Large intestine (tissue), 3 donors: Measurements from ENCODE around the gene MYOCD. TPM values are rescaled to one million over a fixed set of nuclear protein-coding genes. Genes with fewer than 3 reads are reported as not detected.

Experiments
- DNase-seq, 2 donors: peaks; one replicate each; pipeline versions ENCODE4 v3.0.0 to v3.0.0-alpha.2; 2013
- H3K27ac ChIP-seq: one replicate; pipeline ENCODE4 v1.5.1; 2013; ENCODE audit warnings: low read length
- H3K27me3 ChIP-seq: 2 replicates; pipeline ENCODE4 v1.6.1; 2013; ENCODE audit warnings: low read length; ENCODE audit not compliant: control insufficient read depth, insufficient read depth
- H3K36me3 ChIP-seq: 2 replicates; pipeline ENCODE4 v1.6.1; 2013; ENCODE audit warnings: low read length; ENCODE audit not compliant: control insufficient read depth, insufficient read depth
- H3K4me1 ChIP-seq: one replicate; pipeline ENCODE4 v1.6.1; 2013; ENCODE audit warnings: low read length; ENCODE audit not compliant: control insufficient read depth, insufficient read depth
- H3K4me3 ChIP-seq: one replicate; pipeline ENCODE4 v1.5.1; 2013; ENCODE audit warnings: low read length
- H3K9me3 ChIP-seq: one replicate; pipeline ENCODE4 v1.6.1; 2013; ENCODE audit warnings: mild to moderate bottlenecking, low read depth, low read length, moderate library complexity; ENCODE audit not compliant: control insufficient read depth
- WGBS: methylation state at CpG from one replicate; pipeline ENCODE4 v1.1.5; 2013; ENCODE audit warnings: low lambda C conversion rate; ENCODE audit not compliant: insufficient coverage; 5-methylcytosine and 5-hydroxymethylcytosine counted together
- polyA plus RNA-seq: library from polyadenylated mRNA; unstranded; fragments of 120-200 nt; gene quantifications from one replicate; pipeline ENCODE4 v1.2.1, GENCODE V29; 2013

MYOCD gene
- polyA plus RNA-seq, 1 donor = 12.2 TPM

DNA sequence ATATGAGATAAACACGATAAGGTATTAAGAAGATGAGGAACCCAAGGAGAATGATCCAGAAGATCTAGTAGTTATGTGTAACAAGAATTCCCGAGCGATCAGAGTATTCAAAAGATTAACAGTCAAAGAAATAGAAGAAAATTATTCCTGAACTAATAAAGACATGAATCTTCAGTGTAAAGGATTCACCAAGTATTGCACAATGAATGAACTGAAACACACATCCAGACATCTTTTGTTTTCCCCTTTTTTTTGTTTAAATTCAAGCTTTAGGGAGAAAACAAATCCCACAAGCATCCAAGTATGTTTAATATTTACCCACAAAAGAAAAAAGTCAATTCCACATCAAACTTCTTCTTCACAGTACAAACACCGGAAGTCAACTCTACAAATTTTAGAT is 23.7 kb upstream of the MYOCD start:
- Histone ChIP-seq H3K27ac (no peak overlapping the region), H3K27me3 (no peaks in the 10 kb centered on the region), H3K36me3 (no peaks in the 10 kb centered on the region), H3K4me1 (no peaks in the 10 kb centered on the region), H3K4me3 (no peak overlapping the region), H3K9me3 (no peaks in the 10 kb centered on the region)
- WGBS = 90% methylated on average over 4 of the region's 4 CpGs
- DNase-seq = no peak

DNA sequence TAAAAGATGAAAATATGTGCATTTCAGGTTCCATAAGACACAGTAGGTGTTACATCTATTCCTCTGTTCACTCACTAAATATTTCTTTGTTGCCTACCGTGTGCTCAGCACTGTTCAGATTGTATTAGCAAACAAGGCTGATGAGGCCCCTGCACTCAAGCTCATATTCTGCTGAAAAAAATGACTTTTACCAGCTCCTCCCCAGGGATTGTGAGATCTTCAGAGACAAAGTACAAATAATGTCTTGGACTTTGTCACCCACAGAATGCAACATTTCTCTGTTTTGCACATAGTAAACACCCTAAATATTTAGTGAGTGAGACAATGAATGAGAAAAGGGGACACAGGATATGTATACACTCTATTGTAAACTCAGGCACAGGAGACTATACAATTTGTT is 21.9 kb upstream of the MYOCD start:
- Histone ChIP-seq H3K4me1 (no peaks in the 10 kb centered on the region), H3K4me3 (no peak overlapping the region), H3K36me3 (no peaks in the 10 kb centered on the region), H3K27ac (peak overlapping the region; percentile 23), H3K9me3 (no peaks in the 10 kb centered on the region), H3K27me3 (no peaks in the 10 kb centered on the region)
- peak; percentile 33 to 63 for DNase-seq
- no CpG with 5 or more reads among the region's 1 CpG for WGBS

DNA sequence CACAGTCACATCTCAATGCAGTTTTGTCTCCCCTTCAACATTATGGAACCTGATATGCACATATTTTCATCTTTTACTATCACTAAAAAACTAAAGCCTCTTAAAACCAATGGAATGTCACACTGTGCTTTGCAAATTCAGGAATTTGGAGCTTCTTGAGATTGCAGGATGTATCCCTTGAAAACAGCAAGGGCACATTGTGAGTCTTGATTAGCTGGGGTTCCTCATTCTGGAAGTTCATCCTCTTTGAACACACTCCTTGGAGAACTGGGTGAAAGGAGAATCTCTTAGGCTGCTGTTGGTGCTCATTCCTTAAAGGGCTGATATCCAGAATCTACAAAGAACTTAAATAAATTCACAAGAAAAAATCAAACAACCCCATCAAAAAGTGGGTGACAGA is 21.1 kb upstream of the MYOCD start:
- Histone ChIP-seq H3K4me3 (no peak overlapping the region), H3K27me3 (no peaks in the 10 kb centered on the region), H3K36me3 (no peaks in the 10 kb centered on the region), H3K4me1 (no peaks in the 10 kb centered on the region), H3K27ac (peak overlapping the region; percentile 23), H3K9me3 (no peaks in the 10 kb centered on the region)
- DNase-seq = no peak

DNA sequence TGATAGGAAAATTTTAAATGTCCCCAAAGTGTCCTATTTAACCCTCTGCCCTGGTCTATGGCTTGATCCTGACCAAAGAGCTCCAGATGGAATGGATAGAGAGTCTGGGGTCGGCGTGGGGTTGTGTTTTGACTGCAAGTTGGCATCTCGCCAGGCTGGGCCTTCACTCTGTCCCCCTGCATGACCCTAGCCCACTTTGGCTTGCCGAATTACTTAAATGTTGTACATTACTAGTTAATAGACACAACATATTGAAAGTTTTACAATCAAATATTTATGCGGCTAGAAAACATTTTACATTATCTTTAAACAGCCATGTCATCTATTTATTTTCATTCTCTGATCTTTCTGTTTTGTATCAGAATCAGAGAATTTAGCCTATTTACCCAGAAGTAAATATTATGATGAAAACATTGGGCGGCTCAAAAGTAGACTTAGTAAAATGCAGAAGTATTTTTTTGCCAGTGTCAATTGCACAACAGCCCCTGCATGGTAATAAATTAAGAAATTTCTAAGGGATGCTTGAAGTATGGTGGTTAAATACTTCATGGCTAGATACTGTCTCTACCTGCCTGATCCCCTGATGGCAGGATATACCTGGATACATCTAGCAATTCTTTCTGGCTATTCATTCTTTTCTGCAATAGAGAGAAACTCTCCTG is 18.8 kb upstream of the MYOCD start:
- Histone ChIP-seq H3K27ac (no peak overlapping the region), H3K9me3 (no peaks in the 10 kb centered on the region), H3K4me3 (no peak overlapping the region), H3K27me3 (peaks cover 3% of the 10 kb centered on the region), H3K36me3 (no peaks in the 10 kb centered on the region), H3K4me1 (no peaks in the 10 kb centered on the region)
- WGBS = 100% methylated on average over 1 of the region's 6 CpGs
- no peak for DNase-seq

DNA sequence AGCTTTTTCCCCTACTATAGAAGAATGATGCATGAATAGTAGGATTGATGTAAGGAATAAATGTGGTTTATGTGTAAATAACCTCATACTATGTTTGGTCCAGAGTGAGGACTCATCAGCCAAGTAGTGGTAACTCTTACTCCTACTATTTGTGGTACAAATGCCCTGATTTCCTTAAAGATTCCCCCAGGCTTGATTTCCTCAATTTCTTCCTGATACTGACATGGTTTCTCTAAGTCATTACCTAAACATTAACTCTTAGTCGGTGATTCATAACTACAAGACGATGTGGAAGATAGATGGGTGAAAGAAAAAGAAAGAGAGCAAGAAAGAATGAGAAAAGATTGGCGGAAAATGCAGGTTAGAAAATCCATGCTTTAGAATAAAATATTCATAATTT is 17.2 kb upstream of the MYOCD start:
- WGBS = 82% methylated on average over 3 of the region's 3 CpGs
- H3K27me3 ChIP-seq = peaks cover 3% of the 10 kb centered on the region
- H3K36me3 ChIP-seq = no peaks in the 10 kb centered on the region
- no peak overlapping the region for H3K4me3 ChIP-seq
- H3K4me1 ChIP-seq = no peaks in the 10 kb centered on the region
- H3K27ac ChIP-seq = no peak overlapping the region
- no peak for DNase-seq
- H3K9me3 ChIP-seq = no peaks in the 10 kb centered on the region

DNA sequence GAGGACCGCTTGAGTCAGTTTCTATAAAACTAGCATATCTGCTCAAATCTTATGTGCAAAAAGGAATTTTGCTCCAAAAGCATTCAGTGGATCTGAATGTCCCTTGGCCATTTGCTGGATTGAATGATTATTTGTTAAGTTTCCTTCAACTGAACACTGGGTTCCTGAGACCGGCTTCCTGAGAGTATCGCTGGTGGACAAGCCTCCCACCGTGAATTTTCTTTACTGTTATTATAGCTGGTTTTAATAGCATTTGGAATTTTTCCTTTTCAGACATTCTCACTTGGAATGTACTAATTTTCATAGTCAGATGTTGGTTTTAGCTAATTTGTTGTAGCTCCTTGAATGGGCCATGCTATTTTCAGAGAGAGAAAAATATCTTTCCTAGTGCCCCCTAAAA is 9.8 kb upstream of the MYOCD start:
- no CpG with 5 or more reads among the region's 4 CpGs for WGBS
- Histone ChIP-seq H3K27ac (no peak overlapping the region), H3K9me3 (no peaks in the 10 kb centered on the region), H3K27me3 (no peaks in the 10 kb centered on the region), H3K4me3 (no peak overlapping the region), H3K4me1 (no peaks in the 10 kb centered on the region), H3K36me3 (no peaks in the 10 kb centered on the region)
- no peak for DNase-seq

DNA sequence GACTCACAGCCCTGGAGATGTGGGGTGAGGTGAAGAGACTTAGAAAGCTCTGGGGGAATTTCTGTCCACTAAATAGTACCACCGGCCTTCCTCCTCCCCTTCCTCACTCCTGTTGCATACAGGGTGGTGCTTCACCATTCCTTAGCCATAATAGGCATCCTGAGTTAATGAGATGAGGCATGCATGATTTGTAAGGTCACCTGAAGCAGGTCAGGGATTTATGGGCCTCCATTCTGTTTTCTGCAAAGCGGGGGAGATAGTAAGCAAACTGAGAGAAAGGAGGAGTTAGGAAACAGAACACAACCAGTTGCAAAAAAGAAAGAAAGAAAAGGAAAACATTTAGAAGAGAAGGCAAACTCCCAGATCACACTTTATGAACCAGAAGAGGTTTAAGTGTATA is 9.3 kb upstream of the MYOCD start:
- no peak overlapping the region for H3K27ac ChIP-seq
- WGBS = no CpG with 5 or more reads among the region's 2 CpGs
- no peaks in the 10 kb centered on the region for H3K9me3 ChIP-seq
- H3K4me3 ChIP-seq = no peak overlapping the region
- peaks cover 2% of the 10 kb centered on the region for H3K27me3 ChIP-seq
- no peaks in the 10 kb centered on the region for H3K36me3 ChIP-seq
- no peaks in the 10 kb centered on the region for H3K4me1 ChIP-seq
- DNase-seq = no peak

DNA sequence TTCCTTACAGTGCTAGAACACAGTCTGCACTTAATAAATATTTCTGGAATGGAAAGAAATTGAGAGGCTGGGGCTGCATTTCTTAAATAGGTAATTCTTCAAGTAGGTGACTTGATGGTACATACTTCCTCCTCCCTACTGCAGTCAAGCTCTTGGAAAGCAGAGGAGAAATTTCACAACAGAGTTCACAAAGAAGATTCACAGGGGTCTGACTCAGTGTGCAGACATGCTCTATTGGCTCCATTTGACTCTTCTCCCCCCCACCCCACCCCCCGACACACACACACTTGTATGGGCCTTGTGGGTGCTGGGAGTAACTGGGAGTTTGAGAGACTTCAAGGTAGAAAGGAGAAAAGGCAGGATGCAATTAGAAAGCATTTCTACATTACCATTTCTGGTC is 6.2 kb upstream of the MYOCD start:
- no peak for DNase-seq
- no peaks in the 10 kb centered on the region for H3K36me3 ChIP-seq
- H3K9me3 ChIP-seq = no peaks in the 10 kb centered on the region
- H3K4me1 ChIP-seq = no peaks in the 10 kb centered on the region
- peaks cover 24% of the 10 kb centered on the region for H3K27me3 ChIP-seq
- no peak overlapping the region for H3K4me3 ChIP-seq
- H3K27ac ChIP-seq = no peak overlapping the region
- no CpG with 5 or more reads among the region's 1 CpG for WGBS

DNA sequence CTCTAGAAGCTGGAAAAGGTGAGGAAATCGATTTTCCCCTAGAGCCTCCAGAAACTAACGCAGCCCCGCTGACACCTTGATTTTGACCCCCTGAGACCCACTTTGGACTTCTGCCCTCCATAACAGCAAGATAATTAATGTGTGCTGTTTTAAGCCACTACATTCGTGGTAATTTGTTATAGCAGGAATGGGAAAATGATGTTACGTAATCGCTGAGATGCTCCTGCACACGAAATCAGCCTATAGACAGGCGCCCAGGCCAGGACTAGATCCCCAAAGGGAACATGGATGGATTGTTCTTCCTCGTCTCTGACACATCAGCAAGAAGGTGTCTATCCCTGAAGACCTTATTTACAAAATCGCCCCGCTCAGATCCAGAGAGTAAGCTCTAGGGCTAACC is 1.4 kb upstream of the MYOCD start:
- no CpG with 5 or more reads among the region's 11 CpGs for WGBS
- Histone ChIP-seq H3K4me3 (no peak overlapping the region), H3K27ac (no peak overlapping the region), H3K4me1 (no peaks in the 10 kb centered on the region), H3K27me3 (peaks cover 53% of the 10 kb centered on the region), H3K36me3 (no peaks in the 10 kb centered on the region), H3K9me3 (no peaks in the 10 kb centered on the region)
- no peak for DNase-seq

DNA sequence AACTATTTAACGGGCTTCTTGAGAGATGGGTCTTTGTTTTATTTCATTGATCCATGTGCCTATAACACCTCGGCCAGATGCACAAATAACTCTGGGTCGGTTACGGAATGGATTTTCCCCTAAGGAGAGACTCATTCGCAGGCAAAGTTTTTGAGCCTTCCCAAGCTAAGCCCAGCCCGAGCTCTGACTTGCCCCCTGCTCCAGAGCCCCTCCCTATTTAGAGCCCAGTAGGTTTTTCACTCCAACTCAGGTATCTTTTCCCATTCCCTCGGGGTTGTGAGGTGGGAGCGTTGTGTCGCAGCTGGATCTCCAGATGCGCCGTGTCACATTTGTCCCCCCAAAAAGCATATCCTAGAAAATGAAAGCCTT is 812 bp upstream of the MYOCD start:
- Histone ChIP-seq H3K27me3 (peaks cover 53% of the 10 kb centered on the region), H3K27ac (no peak overlapping the region), H3K36me3 (no peaks in the 10 kb centered on the region), H3K4me1 (no peaks in the 10 kb centered on the region), H3K9me3 (no peaks in the 10 kb centered on the region), H3K4me3 (peak overlapping the region; percentile 45)
- DNase-seq = no peak
- no CpG with 5 or more reads among the region's 11 CpGs for WGBS

DNA sequence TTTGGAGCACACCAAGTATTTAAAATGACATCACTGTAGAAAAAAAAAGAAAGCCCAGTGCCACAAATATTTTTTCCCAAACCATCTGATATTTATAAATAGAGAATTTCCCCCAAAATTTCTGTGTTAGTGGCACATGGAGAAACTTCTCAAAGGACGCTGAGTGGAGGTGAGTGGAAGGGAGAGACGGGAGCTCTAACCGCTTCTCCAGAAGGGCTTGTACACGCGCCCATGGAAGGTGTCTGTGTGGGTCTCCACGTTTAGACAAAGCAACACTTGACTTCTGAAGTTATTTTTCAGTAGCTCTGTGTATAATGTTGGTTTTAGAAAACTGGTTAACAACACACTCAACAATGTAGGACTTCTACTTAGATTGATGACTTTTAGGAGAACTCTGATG is 1.0 kb downstream of the MYOCD start:
- Histone ChIP-seq H3K27me3 (peaks cover 50% of the 10 kb centered on the region), H3K9me3 (no peaks in the 10 kb centered on the region), H3K4me1 (no peaks in the 10 kb centered on the region), H3K4me3 (peak overlapping the region; percentile 45), H3K36me3 (no peaks in the 10 kb centered on the region), H3K27ac (no peak overlapping the region)
- no peak for DNase-seq
- WGBS = no CpG with 5 or more reads among the region's 6 CpGs
